ENCODE results near the gene IL12RB2. TPM values are rescaled to one million over a fixed set of nuclear protein-coding genes. Genes with fewer than 3 reads are reported as not detected.

Gene IL12RB2
- total and polyA plus RNA-seq, 10 of the 15 experiments (the other 5 are each of a cell fraction or from before 2014, with no cell fraction given) = 0.15 to 1.1 (median 0.54) TPM; not detected in 1

DNA sequence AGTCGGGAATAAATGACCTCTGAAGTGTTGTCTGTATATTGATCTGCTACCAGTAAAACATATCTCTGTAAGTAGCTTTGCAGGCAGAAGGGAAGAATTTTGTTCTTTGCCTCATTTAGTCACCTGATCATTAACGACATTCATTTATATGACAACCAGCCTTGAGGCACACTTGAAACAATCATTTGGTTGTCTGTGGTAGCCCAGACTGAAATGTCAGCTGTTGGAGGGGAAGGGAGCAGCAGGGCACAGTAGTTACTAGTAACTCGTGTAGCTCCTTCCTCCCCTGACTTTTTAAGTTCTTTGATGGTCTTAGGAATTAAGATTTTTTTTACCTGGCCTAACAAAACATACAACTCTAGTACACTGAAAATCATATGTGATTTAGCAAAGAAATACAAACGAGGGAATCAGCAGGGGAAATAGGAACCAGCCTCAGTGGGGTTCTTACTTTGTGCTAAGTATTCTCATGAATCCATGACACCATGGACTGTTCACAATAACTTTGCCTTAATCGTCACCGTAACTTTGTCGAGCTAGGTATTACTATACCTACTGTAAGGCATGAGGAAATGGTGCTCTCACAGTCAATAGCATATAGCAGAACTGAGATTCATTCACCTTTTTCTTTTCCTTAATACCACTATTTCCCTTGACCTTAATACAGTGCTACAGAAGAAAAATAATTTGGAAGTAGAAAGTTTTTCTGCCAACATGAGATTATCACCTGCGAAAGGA, 6.4 kb downstream of the IL12RB2 start (continued):
- TF ChIP-seq, protein P1, sequence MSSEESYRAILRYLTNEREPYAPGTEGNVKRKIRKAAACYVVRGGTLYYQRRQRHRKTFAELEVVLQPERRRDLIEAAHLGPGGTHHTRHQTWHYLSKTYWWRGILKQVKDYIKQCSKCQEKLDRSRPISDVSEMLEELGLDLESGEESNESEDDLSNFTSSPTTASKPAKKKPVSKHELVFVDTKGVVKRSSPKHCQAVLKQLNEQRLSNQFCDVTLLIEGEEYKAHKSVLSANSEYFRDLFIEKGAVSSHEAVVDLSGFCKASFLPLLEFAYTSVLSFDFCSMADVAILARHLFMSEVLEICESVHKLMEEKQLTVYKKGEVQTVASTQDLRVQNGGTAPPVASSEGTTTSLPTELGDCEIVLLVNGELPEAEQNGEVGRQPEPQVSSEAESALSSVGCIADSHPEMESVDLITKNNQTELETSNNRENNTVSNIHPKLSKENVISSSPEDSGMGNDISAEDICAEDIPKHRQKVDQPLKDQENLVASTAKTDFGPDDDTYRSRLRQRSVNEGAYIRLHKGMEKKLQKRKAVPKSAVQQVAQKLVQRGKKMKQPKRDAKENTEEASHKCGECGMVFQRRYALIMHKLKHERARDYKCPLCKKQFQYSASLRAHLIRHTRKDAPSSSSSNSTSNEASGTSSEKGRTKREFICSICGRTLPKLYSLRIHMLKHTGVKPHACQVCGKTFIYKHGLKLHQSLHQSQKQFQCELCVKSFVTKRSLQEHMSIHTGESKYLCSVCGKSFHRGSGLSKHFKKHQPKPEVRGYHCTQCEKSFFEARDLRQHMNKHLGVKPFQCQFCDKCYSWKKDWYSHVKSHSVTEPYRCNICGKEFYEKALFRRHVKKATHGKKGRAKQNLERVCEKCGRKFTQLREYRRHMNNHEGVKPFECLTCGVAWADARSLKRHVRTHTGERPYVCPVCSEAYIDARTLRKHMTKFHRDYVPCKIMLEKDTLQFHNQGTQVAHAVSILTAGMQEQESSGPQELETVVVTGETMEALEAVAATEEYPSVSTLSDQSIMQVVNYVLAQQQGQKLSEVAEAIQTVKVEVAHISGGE (CRISPR knock-in tag; IDR thresholded peaks at IDR 0.05) = no peak
- TF ChIP-seq WRNIP1 (IDR thresholded peaks at IDR 0.05; ENCODE audit: borderline replicate concordance, low read depth, low read length) (no peak), SMAD5 (IDR thresholded peaks at IDR 0.05; ENCODE audit: low read depth) (no peak), KLF5 (IDR thresholded peaks at IDR 0.05; ENCODE audit: partially characterized antibody) (no peak)

DNA sequence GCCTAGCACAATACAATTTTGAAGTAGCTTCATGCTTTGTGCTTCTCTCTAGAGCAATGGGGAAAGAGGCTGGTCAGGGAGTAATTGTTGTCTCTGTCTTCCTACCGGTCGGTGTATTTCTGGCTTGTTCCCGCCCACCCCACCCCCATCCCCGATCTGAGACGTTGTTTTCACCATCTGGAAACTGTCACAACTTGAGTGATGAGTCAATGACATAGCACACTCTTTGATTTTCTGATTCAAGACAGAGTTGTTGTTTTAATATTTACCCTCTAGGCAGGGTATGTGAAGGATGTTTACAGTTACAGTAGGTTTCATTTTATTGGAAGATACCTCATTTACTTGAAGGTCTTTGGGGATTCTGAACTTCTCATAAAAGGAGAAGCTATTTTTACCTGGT, 7.0 kb downstream of the IL12RB2 start:
- intact Hi-C loops (cut with micrococcal nuclease; ENCODE audit: unreplicated experiment) (no loop called here), in situ Hi-C loops (cut with MboI) (no loop called here)
- POLR2A ChIA-PET = no interaction called here
- Histone ChIP-seq H3K27me3 (replicated peaks in 1 of 2; ENCODE audit: control insufficient read depth in 2 of 2, insufficient read depth in 2 of 2, low read length in 1 of 2) (no peaks in the 10 kb centered on the region; a peak in 2 of 4 replicates), H3K4me2 (ENCODE audit: control insufficient read depth, insufficient read depth) (no peak overlapping the region; the same call in 1 of the 2 replicates), H3K4me3 (no peak overlapping the region), H3K36me3 (ENCODE audit: control insufficient read depth in 2 of 2, insufficient read depth in 2 of 2, low read length in 1 of 2) (no peaks in the 10 kb centered on the region), H3K9me3 (replicated peaks; ENCODE audit: control insufficient read depth, insufficient read depth, low read length) (no peaks in the 10 kb centered on the region; the same call in 1 of the 3 replicates), H2AFZ (ENCODE audit: control insufficient read depth, low read depth, low read length) (no peak overlapping the region), H3K79me2 (ENCODE audit: control insufficient read depth, insufficient read depth, low read length) (no peaks in the 10 kb centered on the region), H3K9ac (ENCODE audit: control insufficient read depth, insufficient read depth, low read length) (no peak overlapping the region), H3K27ac (ENCODE audit: control insufficient read depth, insufficient read depth) (no peak overlapping the region), H3K4me1 (ENCODE audit: control insufficient read depth, insufficient read depth, low read length) (no peaks in the 10 kb centered on the region; the same call in 1 of the 2 replicates), H4K20me1 (ENCODE audit: control insufficient read depth, insufficient read depth) (no peaks in the 10 kb centered on the region)
- CTCF ChIA-PET = interaction anchor here (1.3 to 2.1 kb wide), 2 partner anchors 11 to 31 kb away, joined by 5 to 7 read pairs; no protein-coding TSS in a partner anchor
- RAD21 ChIA-PET (ENCODE audit: unreplicated experiment) = interaction anchor here (1.0 kb wide), 2 partner anchors 18 to 186 kb away, joined by 3 to 5 read pairs; no protein-coding TSS in a partner anchor
- SMC1A ChIA-PET (ENCODE audit: uncharacterized antibody, unreplicated experiment) = no interaction called here
- TF ChIP-seq, protein P2, sequence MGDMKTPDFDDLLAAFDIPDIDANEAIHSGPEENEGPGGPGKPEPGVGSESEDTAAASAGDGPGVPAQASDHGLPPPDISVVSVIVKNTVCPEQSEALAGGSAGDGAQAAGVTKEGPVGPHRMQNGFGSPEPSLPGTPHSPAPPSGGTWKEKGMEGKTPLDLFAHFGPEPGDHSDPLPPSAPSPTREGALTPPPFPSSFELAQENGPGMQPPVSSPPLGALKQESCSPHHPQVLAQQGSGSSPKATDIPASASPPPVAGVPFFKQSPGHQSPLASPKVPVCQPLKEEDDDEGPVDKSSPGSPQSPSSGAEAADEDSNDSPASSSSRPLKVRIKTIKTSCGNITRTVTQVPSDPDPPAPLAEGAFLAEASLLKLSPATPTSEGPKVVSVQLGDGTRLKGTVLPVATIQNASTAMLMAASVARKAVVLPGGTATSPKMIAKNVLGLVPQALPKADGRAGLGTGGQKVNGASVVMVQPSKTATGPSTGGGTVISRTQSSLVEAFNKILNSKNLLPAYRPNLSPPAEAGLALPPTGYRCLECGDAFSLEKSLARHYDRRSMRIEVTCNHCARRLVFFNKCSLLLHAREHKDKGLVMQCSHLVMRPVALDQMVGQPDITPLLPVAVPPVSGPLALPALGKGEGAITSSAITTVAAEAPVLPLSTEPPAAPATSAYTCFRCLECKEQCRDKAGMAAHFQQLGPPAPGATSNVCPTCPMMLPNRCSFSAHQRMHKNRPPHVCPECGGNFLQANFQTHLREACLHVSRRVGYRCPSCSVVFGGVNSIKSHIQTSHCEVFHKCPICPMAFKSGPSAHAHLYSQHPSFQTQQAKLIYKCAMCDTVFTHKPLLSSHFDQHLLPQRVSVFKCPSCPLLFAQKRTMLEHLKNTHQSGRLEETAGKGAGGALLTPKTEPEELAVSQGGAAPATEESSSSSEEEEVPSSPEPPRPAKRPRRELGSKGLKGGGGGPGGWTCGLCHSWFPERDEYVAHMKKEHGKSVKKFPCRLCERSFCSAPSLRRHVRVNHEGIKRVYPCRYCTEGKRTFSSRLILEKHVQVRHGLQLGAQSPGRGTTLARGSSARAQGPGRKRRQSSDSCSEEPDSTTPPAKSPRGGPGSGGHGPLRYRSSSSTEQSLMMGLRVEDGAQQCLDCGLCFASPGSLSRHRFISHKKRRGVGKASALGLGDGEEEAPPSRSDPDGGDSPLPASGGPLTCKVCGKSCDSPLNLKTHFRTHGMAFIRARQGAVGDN (IDR thresholded peaks at IDR 0.05) = no peak
- TF ChIP-seq SMAD1 (IDR thresholded peaks at IDR 0.05; ENCODE audit: low read depth, partially characterized antibody) (no peak), ZNF24 (IDR thresholded peaks at IDR 0.05) (no peak), PAX5 (IDR thresholded peaks at IDR 0.05; ENCODE audit: borderline replicate concordance, low read depth, low read length) (no peak), CHD1 (IDR thresholded peaks at IDR 0.05; ENCODE audit: low read depth, low read length) (no peak)
- 16% methylated on average over 5 of the region's 5 CpGs for WGBS (ENCODE audit: insufficient coverage, insufficient replicate concordance, low lambda C conversion rate, missing lambda C conversion rate)
- BruUV-seq (replicated peaks) = no TSS peak
- DNase-seq (ENCODE audit: low read depth, low spot score) (no peak), ATAC-seq (no peak), FAIRE-seq (no peak)
